GM21737 (cell line): Measurements from ENCODE around the gene ZKSCAN1.

Source experiments
- ATAC-seq: cut with Tn5 transposase; IDR thresholded peaks from one replicate; pipeline ENCODE4 v1.9.1; 2021; ENCODE audit warnings: mild to moderate bottlenecking, moderate library complexity; ENCODE audit not compliant: unreplicated experiment

The ZKSCAN1 gene

DNA sequence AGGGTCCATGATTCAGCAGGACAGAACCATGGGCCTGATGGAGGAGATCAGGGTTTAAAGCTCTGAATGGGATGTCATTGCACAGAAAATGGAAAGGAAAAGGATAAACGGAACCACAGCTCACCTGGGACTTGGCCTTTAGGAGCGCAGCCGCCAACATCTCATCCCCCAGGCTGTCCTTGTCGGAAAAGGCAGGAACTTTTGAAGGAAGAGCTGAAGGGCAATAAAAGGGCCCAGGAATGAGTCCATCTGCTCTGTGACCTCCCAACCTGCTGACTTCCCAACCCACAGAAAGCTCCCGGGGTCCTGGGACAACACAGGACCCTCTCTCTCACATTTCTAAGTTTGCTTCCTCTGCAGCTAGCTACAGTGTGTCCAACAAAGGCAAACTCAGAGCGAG lies 60.0 kb downstream of the ZKSCAN1 start:
- no peak for ATAC-seq

DNA sequence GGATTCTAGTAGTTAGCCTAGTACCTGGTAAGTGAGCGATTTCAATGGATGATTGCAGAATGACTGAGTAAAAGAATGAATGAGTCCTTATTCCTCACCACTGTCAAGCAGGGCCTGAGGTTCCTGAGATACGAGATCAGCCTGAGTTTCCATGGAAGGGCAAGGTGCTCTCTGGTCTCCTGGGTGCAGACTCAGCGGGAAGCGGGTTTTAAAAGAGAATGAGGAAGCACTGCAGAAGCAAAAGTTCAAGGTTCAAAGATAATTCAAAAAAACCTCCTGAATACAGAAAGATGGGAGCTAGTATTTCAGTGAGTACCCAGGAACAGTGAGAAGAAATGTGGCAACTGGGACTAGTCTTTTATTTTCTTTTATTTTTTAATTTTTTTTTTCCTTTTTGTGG lies 61.8 kb downstream of the ZKSCAN1 start:
- ATAC-seq, result no peak

DNA sequence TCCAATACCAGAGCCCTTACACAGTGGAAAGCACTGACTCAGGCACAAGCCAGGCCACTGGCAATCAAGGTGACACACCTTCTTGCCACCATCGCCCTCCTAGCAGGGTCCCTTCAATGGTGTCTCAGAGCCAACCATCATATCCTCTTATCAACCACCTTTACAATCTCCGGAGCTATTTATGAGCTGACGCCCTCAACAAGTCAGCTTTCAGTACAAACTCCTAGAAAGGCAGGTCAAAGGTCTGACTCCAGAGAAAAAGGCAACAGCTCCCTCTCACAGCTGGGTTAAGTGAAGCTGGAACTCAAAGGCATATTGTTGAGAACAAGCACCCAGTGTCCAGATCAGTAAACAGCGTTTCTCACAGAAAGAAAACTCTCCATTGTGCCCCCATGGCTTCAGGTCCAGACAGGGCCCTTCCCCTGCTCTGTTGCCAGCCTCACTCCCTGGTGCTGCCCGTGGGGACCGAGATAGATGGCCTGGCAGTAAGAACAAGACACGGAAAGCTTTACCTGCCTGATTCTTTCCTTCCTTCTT lies 63.7 kb downstream of the ZKSCAN1 start:
- ATAC-seq, result no peak

DNA sequence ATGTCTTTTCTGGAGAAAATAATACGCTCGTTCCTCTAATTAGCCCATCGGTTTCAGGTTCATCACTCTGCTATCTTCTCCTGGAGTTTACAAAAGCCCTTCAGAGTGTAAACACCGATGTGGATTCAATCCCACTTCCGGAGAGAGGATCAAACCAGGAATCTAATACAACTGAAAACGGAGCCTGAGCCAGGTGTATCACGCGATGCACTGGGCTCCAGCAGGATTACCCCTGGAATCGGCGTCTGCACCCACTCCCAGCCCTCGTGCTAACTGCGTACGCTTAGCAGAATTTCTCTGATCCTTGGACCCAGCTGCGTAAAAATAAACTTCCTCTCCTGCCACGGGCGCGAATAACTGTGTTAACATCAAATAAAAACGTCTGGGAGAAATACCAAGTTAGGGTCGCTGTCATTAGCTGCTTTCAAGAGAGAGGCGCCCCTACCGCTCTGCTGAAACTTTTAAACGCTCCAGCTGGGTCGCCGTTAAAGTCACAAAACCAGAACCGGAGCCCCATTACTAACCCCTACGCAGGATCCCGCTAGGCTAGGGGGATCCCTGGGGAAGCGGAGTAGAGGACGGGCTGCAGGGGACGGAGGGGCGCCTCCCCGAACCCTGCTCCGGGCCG lies 65.6 kb downstream of the ZKSCAN1 start:
- no peak for ATAC-seq

DNA sequence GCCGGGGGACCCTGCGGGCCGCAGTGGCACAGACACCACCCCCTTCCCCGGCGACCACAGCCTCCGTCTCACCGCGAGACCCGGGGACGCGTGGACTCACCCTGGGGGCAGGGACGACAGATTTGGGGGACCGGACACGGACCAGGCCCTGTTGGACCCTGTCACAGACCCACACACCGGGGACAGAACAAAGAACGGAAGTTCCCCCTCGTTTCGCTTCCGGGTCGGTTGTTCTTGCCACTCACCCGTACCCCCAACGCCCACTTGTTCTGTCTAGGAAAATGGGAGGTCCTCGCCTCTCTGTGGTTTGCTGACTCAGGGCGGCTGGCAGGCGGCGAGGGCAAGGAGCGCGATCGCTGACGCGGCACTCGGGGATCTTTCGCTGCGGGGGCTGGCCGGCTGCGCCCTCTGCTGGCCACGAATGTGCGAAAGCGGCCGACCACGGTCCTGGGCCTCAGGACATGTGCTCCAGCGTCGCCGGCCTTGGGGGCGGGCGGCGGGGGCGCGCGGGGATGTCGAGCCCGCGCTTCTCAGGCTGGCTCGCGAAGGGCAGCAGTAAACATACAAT lies 66.2 kb downstream of the ZKSCAN1 start, which contains the start of gene ZNF3:
Gene ZNF3, minus strand, starts transcription at position 189 of the 568 bp plus-strand sequence. CDS start 4,366 bp downstream, outside the sequence.
- peak; percentile 87 for ATAC-seq

DNA sequence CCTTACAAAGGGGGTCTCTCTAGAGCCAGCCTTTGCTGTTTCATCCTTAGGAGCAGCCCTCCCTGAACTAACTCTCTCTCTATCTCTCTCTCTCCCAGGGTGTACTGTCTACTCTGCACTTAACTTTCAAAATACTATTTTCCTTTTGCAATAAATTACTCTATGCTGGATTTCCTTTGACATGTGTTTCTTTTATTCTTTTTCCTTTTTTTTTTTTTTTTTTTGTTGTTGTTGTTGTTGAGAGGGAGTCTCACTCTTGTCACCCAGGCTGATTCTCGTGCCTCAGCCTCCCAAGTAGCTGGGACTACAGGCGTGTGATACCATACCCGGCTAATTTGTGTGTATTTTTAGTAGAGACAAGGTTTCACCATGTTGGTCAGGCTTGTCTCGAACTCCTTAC lies 67.6 kb downstream of the ZKSCAN1 start:
- no peak for ATAC-seq

DNA sequence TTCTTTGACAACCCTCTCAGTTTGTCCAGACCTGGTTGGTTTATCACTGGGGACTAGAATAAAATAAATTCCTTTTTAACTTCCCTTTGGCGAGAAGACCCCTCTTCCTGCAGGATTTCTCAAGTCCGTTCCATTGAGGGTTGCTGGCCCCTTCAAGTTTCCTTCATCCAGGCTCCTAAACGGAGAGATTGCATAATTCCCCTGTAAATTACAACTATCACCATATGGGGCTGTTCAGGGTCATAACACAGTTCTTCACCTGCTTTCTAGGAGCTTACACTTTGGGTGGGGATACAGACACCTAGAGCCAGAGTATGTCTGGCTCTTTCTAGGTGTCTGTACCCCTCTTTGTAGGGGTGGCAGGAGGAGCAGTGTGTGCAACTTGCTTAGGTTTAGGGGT lies 70.1 kb downstream of the ZKSCAN1 start:
- ATAC-seq, result no peak

DNA sequence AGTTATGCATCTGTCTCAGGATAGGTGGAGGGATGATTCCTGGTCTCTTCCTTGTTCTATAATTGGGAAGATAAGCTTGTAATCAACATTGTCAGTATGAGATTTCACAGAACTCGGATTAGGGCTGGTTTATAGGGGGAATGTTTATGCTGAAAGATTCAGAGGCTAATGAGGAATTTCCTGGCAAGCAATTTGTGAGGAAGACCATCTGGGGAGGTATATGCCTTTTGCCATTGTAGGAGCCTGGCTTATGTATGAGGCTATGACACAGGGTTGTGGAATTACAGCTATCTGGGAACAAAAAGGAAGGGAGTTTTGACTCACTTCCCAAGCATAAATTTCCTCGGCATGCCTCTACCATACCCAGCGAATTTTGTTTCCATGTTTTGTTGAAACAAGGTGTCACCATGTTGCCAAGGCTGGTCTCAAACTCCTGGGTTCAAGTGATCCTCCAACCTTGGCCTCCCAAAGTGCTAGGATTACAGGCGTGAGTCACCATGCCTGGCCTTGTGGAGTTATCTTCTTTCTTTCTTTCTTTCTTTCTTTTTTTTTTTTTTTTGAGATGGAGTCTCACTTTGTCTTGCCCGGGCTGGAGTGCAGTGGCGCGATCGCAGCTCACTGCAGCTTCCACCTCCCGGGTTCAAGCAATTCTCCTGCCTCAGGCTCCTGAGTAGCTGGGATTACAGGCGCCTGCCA lies 71.8 kb downstream of the ZKSCAN1 start:
- ATAC-seq, result no peak

DNA sequence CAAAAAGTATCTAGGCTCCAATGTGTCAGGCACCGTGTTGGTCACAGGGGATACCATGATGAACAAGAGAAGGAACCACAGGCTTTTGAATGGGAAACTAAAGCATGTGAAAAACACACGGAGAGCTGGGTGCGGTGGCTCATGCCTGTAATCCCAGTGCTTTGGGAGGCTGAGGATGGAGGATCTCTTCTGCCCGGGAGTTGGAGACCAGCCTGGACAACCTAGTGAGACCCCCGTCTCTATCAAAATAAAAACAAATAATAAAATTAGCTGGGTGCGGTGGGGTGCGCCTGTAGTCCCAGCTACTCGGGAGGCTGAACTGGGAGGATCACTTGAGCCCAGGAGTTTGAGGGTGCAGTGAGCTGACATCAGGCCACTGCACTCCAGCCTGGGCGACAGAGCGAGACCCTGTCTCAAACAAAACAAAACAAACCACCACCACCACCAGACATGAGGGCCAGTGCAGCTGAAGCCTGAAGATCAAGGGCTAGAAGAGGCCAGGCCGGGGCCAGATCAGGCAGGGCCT lies 72.8 kb downstream of the ZKSCAN1 start:
- no peak for ATAC-seq

DNA sequence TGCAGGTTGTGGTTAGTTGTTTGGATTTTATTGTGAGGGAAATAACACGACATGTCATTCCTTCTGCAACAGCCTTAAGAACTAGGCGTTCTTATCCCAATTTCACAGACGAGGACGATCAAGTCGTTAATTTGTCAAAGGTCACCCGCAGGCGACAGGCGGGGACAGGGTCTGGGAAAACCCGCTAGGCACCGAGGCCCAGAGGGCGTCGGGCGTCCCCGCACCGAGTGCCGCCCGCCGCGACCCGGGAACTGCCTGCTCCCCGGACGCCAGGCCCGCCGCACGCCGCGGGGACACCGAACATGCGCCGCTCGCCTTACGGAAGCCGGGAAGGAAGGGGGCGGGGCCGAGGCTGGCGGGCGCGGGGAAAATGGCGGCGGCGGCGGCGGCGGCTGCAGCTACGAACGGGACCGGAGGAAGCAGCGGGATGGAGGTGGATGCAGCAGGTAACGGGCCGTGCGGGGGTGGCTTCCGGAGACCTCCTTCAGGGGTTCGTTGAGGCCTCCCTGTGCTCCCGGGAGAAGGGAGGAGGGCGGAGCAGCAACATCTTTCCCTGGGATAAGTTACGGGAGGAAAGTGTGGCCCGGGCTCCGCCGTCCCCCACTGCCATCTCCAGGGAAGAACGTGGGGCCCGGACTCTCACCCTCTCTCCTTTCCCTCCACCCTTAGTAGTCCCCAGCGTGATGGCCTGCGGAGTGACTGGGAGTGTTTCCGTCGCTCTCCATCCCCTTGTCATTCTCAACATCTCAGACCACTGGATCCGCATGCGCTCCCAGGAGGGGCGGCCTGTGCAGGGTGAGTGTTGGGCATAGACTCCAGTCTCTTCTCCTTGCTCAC lies 73.4 kb downstream of the ZKSCAN1 start, which contains the start of gene COPS6:
Gene COPS6, plus strand, starts transcription at position 349 of the 837 bp plus-strand sequence. Its CDS starts 22 bp downstream, at position 371.
- peak; percentile 47 for ATAC-seq

DNA sequence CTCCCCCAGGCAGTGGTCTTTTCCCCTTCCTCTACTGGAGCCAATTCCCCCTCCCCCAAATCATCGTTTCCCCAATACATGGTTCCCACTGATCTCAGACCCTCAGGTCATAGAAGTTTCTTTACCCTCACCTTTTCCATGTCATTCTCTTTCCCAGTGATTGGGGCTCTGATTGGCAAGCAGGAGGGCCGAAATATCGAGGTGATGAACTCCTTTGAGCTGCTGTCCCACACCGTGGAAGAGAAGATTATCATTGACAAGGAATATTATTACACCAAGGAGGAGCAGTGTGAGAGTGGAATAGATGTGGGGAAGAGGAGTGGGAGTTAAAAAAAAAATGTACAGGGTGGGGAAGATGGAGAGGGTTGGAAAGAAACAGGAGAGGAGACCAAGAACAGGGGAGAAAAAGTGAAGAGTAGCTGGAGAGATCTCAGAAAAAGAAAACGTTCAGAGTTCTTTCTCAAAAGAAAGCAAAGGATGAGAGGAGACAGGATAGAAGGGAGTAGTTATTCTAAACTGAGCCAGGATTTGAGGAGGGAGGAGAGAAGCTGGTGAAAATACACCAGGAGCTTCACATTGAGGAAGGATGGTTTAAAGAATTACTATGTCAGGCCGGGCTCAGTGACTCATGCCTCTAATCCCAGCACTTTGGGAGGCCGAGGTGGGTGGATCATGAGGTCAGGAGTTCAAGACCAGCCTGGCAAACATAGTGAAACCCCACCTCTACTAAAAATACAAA lies 74.2 kb downstream of the ZKSCAN1 start:
- no peak for ATAC-seq

DNA sequence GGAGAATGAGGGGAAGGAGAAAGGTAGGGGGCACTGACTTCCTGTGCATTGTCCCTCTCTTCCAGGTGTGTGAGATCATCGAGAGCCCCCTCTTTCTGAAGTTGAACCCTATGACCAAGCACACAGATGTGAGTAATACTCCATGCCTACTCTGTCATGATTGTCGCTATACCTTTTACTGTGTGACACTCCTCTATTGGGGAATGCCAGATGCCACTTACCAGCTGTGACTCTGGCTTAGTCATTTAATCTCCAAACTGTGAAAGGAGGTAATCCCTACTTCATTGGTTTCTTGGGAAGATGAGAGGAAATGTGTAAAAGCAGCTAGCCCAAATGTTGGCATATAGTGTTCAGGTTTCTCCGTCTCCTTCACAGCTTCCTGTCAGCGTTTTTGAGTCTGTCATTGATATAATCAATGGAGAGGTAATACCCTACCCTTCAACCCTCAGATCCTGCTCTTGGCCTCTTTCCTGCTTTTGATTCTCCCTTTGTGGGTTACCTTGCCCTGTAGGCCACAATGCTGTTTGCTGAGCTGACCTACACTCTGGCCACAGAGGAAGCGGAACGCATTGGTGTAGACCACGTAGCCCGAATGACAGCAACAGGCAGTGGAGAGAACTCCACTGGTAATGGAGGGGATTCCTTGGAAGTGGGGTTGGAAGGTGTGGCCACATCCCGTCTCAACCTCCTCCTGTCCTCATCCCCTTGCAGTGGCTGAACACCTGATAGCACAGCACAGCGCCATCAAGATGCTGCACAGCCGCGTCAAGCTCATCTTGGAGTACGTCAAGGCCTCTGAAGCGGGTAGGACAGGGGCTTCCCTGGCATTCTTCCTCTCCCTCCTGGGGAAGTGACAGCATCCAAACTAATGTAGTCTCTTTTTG lies 75.4 kb downstream of the ZKSCAN1 start:
- no peak for ATAC-seq
